ENCODE measurements around the gene S100A7A.
"Not testable (repeated sequence)": the region's sequence is repeated elsewhere in the genome, so short reads cannot be mapped to it uniquely, and the experiment has no call there.

Gene S100A7A

GRCh38 chr1:153403421-153404085 is 12.8 kb upstream of the S100A7A start:
- in situ Hi-C loops (cut with HindIII; ENCODE audit: low sequenced_read_pairs) = no loop called here
- TF ChIP-seq, protein P1, sequence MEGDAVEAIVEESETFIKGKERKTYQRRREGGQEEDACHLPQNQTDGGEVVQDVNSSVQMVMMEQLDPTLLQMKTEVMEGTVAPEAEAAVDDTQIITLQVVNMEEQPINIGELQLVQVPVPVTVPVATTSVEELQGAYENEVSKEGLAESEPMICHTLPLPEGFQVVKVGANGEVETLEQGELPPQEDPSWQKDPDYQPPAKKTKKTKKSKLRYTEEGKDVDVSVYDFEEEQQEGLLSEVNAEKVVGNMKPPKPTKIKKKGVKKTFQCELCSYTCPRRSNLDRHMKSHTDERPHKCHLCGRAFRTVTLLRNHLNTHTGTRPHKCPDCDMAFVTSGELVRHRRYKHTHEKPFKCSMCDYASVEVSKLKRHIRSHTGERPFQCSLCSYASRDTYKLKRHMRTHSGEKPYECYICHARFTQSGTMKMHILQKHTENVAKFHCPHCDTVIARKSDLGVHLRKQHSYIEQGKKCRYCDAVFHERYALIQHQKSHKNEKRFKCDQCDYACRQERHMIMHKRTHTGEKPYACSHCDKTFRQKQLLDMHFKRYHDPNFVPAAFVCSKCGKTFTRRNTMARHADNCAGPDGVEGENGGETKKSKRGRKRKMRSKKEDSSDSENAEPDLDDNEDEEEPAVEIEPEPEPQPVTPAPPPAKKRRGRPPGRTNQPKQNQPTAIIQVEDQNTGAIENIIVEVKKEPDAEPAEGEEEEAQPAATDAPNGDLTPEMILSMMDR (IDR thresholded peaks at IDR 0.05; ENCODE audit: low read depth, low read length, missing control alignments) = no peak
- H3K4me3 ChIP-seq (ENCODE audit: low read depth, low read length) = no peak overlapping the region
- no peak for DNase-seq (ENCODE audit: low read depth)

GRCh38 chr1:153404086-153404635 is 12.2 kb upstream of the S100A7A start:
- DNase-seq (ENCODE audit: low read depth) = no peak
- in situ Hi-C loops (cut with HindIII; ENCODE audit: low sequenced_read_pairs) = no loop called here
- TF ChIP-seq, protein P1 (IDR thresholded peaks at IDR 0.05; ENCODE audit: low read depth, low read length, missing control alignments) = no peak
- H3K4me3 ChIP-seq (ENCODE audit: low read depth, low read length) = no peak overlapping the region

DNA sequence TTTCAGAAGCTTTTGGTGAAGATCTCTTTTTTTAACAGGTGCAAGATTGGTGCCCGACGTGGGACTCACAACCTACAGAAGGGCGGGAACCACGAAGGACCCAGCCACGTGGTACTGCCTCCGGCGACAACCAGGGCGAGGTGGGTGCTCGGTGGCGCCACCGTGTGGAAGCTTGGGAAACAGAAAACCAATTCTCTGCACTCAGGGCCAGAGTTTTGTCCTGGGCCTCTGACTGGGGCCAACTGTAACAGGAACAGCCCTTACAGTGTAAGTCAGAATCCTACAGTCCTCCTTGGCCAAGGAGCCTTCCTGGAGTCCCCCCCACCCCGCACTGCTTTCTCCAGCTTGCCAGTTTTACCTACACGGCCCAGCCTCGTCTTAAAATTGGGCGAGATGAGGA is 11.6 kb upstream of the S100A7A start:
- no peak overlapping the region for H3K4me3 ChIP-seq (ENCODE audit: low read depth, low read length)
- in situ Hi-C loops (cut with HindIII; ENCODE audit: low sequenced_read_pairs) = no loop called here
- TF ChIP-seq, protein P1 (IDR thresholded peaks at IDR 0.05; ENCODE audit: low read depth, low read length, missing control alignments) = no peak
- DNase-seq (ENCODE audit: low read depth) = no peak

DNA sequence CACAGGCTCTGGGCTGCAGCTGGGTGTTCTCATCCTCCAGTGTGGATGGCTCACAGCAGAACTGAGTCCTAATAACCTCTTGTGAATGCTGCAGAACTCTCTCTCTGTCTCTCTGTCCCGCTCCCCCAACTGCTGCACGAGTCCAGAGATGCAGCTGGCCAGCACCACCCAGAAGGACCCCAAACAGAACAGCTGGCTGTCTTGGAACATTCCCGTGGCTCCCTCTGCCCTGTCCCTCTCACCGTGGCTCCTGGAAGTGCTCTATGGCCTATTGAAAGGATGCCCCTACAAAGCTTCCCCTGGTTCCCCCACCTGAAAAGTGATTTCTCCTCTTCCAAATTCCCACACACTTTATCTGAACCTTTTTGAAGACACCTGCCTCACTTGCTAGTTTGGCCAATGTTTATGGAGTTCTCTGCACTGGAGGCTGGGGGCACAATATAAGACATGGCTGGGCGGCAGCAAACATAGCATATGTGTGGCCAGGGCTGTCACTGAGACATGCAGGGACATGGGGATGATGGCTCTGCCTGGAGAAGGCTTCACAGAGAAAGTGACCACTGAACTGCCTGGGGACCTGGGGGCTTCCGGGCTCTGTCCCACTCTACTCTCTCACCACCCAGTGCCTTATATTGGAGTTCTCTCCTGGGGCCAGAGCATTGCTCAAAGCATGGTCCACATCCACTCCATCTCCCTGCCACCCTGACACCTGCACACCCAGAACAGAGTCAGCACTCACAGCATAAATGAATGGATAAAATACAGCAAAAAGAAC is 10.3 kb upstream of the S100A7A start:
- DNase-seq (ENCODE audit: low read depth); in situ Hi-C loops (cut with HindIII; ENCODE audit: low sequenced_read_pairs); H3K4me3 ChIP-seq (ENCODE audit: low read depth, low read length): not testable (repeated sequence)

- DNase-seq (ENCODE audit: low read depth); H3K4me3 ChIP-seq (ENCODE audit: low read depth, low read length); in situ Hi-C loops (cut with HindIII; ENCODE audit: low sequenced_read_pairs): not testable (repeated sequence)
Measured at GRCh38 chr1:153407274-153407673, 9.0 kb upstream of the S100A7A start.

- H3K4me3 ChIP-seq (ENCODE audit: low read depth, low read length); DNase-seq (ENCODE audit: low read depth): not testable (repeated sequence)
- in situ Hi-C loops (cut with HindIII; ENCODE audit: low sequenced_read_pairs) = loop anchor here (10.0 kb wide), 1 partner anchor 49 kb away; no protein-coding TSS in a partner anchor
Measured at GRCh38 chr1:153413961-153414360, 2.4 kb upstream of the S100A7A start.

- TF ChIP-seq, protein P1 (IDR thresholded peaks at IDR 0.05; ENCODE audit: low read depth, low read length, missing control alignments) = no peak
- in situ Hi-C loops (cut with HindIII; ENCODE audit: low sequenced_read_pairs) = loop anchor here (10.0 kb wide), 1 partner anchor 53 kb away; no protein-coding TSS in a partner anchor
- no peak overlapping the region for H3K4me3 ChIP-seq (ENCODE audit: low read depth, low read length)
- no peak for DNase-seq (ENCODE audit: low read depth)
Measured at GRCh38 chr1:153417136-153417888, 992 bp downstream of the S100A7A start.

- DNase-seq (ENCODE audit: low read depth); H3K4me3 ChIP-seq (ENCODE audit: low read depth, low read length): not testable (repeated sequence)
- in situ Hi-C loops (cut with HindIII; ENCODE audit: low sequenced_read_pairs) = loop anchor here (10.0 kb wide), 1 partner anchor 54 kb away; no protein-coding TSS in a partner anchor
Measured at GRCh38 chr1:153418758-153419435, 2.6 kb downstream of the S100A7A start.

DNA sequence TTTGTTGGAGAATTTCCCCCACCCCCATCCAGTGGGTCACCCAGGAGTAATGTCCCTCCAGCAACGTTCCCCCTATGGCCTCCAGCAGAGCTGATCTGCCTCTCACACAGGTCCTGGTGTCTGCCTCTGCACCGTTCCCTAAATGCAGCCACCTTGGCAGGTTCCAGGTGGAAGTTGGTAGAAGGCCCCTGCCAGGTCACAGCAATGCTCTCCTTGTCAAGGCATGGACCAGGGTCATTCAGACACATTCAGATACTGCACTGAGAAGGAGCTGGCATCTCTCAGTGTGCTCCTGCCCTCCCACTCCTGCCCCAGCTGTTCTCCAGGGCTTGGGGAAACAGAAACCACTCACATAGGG is 3.1 kb downstream of the S100A7A start:
- H3K4me3 ChIP-seq (ENCODE audit: low read depth, low read length); DNase-seq (ENCODE audit: low read depth): not testable (repeated sequence)
- in situ Hi-C loops (cut with HindIII; ENCODE audit: low sequenced_read_pairs) = loop anchor here (10.0 kb wide), 1 partner anchor 55 kb away; no protein-coding TSS in a partner anchor

Measured in astrocyte of the cerebellum (primary cell).